Measurements from ENCODE around the gene SUSD1. TPM values are rescaled to one million over a fixed set of nuclear protein-coding genes. Genes with fewer than 3 reads are reported as not detected.

SUSD1 gene
- total RNA-seq, 1 donor: 14.5 TPM

GRCh38 chr9:112184221-112184620, 9.1 kb upstream of the SUSD1 start:
- Histone ChIP-seq H3K27me3 (ENCODE audit: insufficient read depth, low read length) (no peaks in the 10 kb centered on the region), H4K20me1 (ENCODE audit: insufficient read depth, low read length) (no peaks in the 10 kb centered on the region), H3K4me2 (ENCODE audit: insufficient read depth, low read length) (no peak overlapping the region), H3K4me1 (ENCODE audit: insufficient read depth, low read length) (peaks cover 10% of the 10 kb centered on the region), H2AFZ (ENCODE audit: low read length) (no peak overlapping the region), H3K79me2 (ENCODE audit: insufficient read depth, low read length) (no peaks in the 10 kb centered on the region), H3K36me3 (ENCODE audit: insufficient read depth, low read length) (no peaks in the 10 kb centered on the region), H3K4me3 (ENCODE audit: insufficient read depth, low read length) (no peak overlapping the region), H3K27ac (ENCODE audit: low read depth, low read length) (no peak overlapping the region), H3K9me3 (ENCODE audit: low read depth, low read length) (no peaks in the 10 kb centered on the region)
- no peak for TF ChIP-seq CTCF (IDR thresholded peaks at IDR 0.05; ENCODE audit: extremely low read depth, low read depth, low read length)
- DNase-seq (ENCODE audit: insufficient read length, low spot score, missing footprints): no peak

DNA sequence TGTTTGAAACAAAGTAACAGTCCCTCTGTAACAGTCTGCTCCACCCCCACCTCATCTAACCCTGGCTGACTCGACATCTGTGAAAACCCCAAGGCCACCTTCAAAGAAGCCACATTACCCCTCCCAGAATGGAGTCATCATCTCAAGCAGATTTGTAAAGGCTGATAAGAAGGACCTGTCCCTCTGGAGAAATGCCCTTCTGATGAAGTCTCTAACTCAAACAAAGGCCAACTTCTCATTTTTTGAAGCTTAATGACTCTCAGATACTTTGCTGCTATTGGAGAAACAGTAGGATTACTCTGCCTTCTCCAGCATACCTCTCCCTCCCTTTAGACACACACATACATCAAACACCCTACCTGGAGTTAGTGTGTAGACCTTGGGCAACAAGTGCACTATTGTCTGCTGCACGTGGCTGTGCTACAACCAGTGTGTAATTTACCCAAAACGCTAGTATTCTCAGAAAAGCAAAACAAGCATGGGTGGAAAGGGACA, 5.3 kb upstream of the SUSD1 start:
- TF ChIP-seq CTCF (IDR thresholded peaks at IDR 0.05; ENCODE audit: extremely low read depth, low read depth, low read length): no peak
- H2AFZ ChIP-seq (ENCODE audit: low read length): no peak overlapping the region
- no peaks in the 10 kb centered on the region for H3K27me3 ChIP-seq (ENCODE audit: insufficient read depth, low read length)
- peak; percentile 77 for DNase-seq (ENCODE audit: insufficient read length, low spot score, missing footprints)
- no peak overlapping the region for H3K27ac ChIP-seq (ENCODE audit: low read depth, low read length)
- H3K79me2 ChIP-seq (ENCODE audit: insufficient read depth, low read length): no peaks in the 10 kb centered on the region
- H3K36me3 ChIP-seq (ENCODE audit: insufficient read depth, low read length): no peaks in the 10 kb centered on the region
- H3K4me1 ChIP-seq (ENCODE audit: insufficient read depth, low read length): peaks cover 10% of the 10 kb centered on the region
- no peak overlapping the region for H3K4me3 ChIP-seq (ENCODE audit: insufficient read depth, low read length)
- no peaks in the 10 kb centered on the region for H4K20me1 ChIP-seq (ENCODE audit: insufficient read depth, low read length)
- H3K4me2 ChIP-seq (ENCODE audit: insufficient read depth, low read length): no peak overlapping the region
- H3K9me3 ChIP-seq (ENCODE audit: low read depth, low read length): no peaks in the 10 kb centered on the region

DNA sequence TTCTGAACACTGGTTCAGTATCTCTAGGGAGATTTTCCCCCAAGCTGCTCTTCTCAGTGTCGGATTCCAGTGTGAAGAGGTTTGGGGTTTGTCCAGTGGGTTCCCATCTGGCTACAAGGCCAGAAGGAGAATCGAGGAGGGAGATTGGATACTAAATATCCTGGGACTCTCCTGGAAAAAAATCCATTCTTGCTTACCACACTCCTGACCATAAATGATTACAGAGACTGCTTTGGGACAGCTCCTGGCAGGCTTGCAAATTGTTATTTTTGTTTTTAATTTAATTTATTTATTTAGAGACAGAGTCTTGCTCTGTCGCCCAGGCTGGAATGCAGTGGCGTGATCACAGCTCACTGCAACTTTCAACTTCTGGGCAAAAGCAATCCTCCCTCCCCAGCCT, 4.7 kb upstream of the SUSD1 start:
- Histone ChIP-seq H3K9me3 (ENCODE audit: low read depth, low read length) (no peaks in the 10 kb centered on the region), H3K79me2 (ENCODE audit: insufficient read depth, low read length) (no peaks in the 10 kb centered on the region), H2AFZ (ENCODE audit: low read length) (no peak overlapping the region), H3K36me3 (ENCODE audit: insufficient read depth, low read length) (no peaks in the 10 kb centered on the region), H3K4me3 (ENCODE audit: insufficient read depth, low read length) (no peak overlapping the region), H3K27ac (ENCODE audit: low read depth, low read length) (no peak overlapping the region), H3K4me2 (ENCODE audit: insufficient read depth, low read length) (peak overlapping the region; percentile 11), H4K20me1 (ENCODE audit: insufficient read depth, low read length) (no peaks in the 10 kb centered on the region), H3K4me1 (ENCODE audit: insufficient read depth, low read length) (peaks cover 10% of the 10 kb centered on the region), H3K27me3 (ENCODE audit: insufficient read depth, low read length) (no peaks in the 10 kb centered on the region)
- DNase-seq (ENCODE audit: insufficient read length, low spot score, missing footprints): peak; percentile 50
- TF ChIP-seq CTCF (IDR thresholded peaks at IDR 0.05; ENCODE audit: extremely low read depth, low read depth, low read length): no peak

- Histone ChIP-seq H3K27me3 (ENCODE audit: insufficient read depth, low read length) (no peaks in the 10 kb centered on the region), H3K4me3 (ENCODE audit: insufficient read depth, low read length) (no peak overlapping the region), H3K9me3 (ENCODE audit: low read depth, low read length) (no peaks in the 10 kb centered on the region), H2AFZ (ENCODE audit: low read length) (no peak overlapping the region), H3K36me3 (ENCODE audit: insufficient read depth, low read length) (no peaks in the 10 kb centered on the region), H4K20me1 (ENCODE audit: insufficient read depth, low read length) (no peaks in the 10 kb centered on the region), H3K4me2 (ENCODE audit: insufficient read depth, low read length) (no peak overlapping the region), H3K79me2 (ENCODE audit: insufficient read depth, low read length) (peaks cover 6% of the 10 kb centered on the region), H3K4me1 (ENCODE audit: insufficient read depth, low read length) (peaks cover 14% of the 10 kb centered on the region), H3K27ac (ENCODE audit: low read depth, low read length) (no peak overlapping the region)
- no peak for TF ChIP-seq CTCF (IDR thresholded peaks at IDR 0.05; ENCODE audit: extremely low read depth, low read depth, low read length)
- DNase-seq (ENCODE audit: insufficient read length, low spot score, missing footprints): peak; percentile 21
Observed at GRCh38 chr9:112176524-112176923, 1.4 kb upstream of the SUSD1 start.

All from osteoblast (primary cell).